Activated CD8-positive, alpha-beta memory T cell treated with anti-CD3 and anti-CD28 coated beads, Interleukin-2, amount 50 U/mL, for 1 hour (primary cell): ENCODE measurements around the gene EPHA2.

Experiments used
- DNase-seq: peaks from one replicate; pipeline ENCODE4 v3.0.0-alpha.2; 2020; ENCODE audit errors: extremely low read depth

The EPHA2 gene

GRCh38 chr1:16183765-16184556, 28.1 kb upstream of the EPHA2 start:
- DNase-seq: no peak

- DNase-seq: no peak
Measured at GRCh38 chr1:16183179-16183578, 27.3 kb upstream of the EPHA2 start.

- no peak for DNase-seq
Measured at GRCh38 chr1:16181887-16182719, 26.2 kb upstream of the EPHA2 start.

GRCh38 chr1:16180291-16180824, 24.5 kb upstream of the EPHA2 start:
- no peak for DNase-seq

- DNase-seq: no peak
Measured at GRCh38 chr1:16178596-16179497, 23.0 kb upstream of the EPHA2 start.

- DNase-seq: no peak
Measured at GRCh38 chr1:16177306-16177705, 21.4 kb upstream of the EPHA2 start.

- no peak for DNase-seq
Measured at GRCh38 chr1:16176653-16177052, 20.8 kb upstream of the EPHA2 start.

- DNase-seq: no peak
Measured at GRCh38 chr1:16175610-16176553, 20.0 kb upstream of the EPHA2 start.

GRCh38 chr1:16174886-16175598, 19.2 kb upstream of the EPHA2 start:
- no peak for DNase-seq

GRCh38 chr1:16174261-16174868, 18.5 kb upstream of the EPHA2 start:
- no peak for DNase-seq

- DNase-seq: no peak
Measured at GRCh38 chr1:16173447-16174260, 17.8 kb upstream of the EPHA2 start.

GRCh38 chr1:16172964-16173446, 17.1 kb upstream of the EPHA2 start:
- no peak for DNase-seq

GRCh38 chr1:16172218-16172830, 16.5 kb upstream of the EPHA2 start:
- DNase-seq: no peak

- no peak for DNase-seq
Measured at GRCh38 chr1:16171314-16172151, 15.7 kb upstream of the EPHA2 start.

GRCh38 chr1:16170283-16170673, 14.4 kb upstream of the EPHA2 start:
- DNase-seq: no peak

GRCh38 chr1:16168622-16169360, 12.9 kb upstream of the EPHA2 start:
- no peak for DNase-seq
